Activated naive CD4-positive, alpha-beta T cell treated with anti-CD3 and anti-CD28 coated beads for 36 hours (primary cell): ENCODE results near the gene LMBR1. TPM values are rescaled to one million over a fixed set of nuclear protein-coding genes. Genes with fewer than 3 reads are reported as not detected.

Source experiments
- CTCF ChIA-PET: fragments of 350-600 bp; sonication (Branson Sonifier 250); formaldehyde crosslinking; loops from one replicate; lab custom pipeline; 2021; ENCODE audit warnings: antibody characterized with exemption; lab: Charles Lee
- DNase-seq: peaks from one replicate; pipeline ENCODE4 v3.0.0-alpha.2; 2020
- H3K27ac Mint-ChIP-seq: one replicate; pipeline ENCODE4 v1.8.0; 2021; ENCODE audit warnings: mild to moderate bottlenecking, mixed read lengths
- H3K27me3 Mint-ChIP-seq: one replicate; pipeline ENCODE4 v1.8.0; 2021; ENCODE audit warnings: low read depth, mixed read lengths
- H3K36me3 Mint-ChIP-seq: one replicate; pipeline ENCODE4 v1.8.0; 2021; ENCODE audit warnings: low read depth, mixed read lengths
- H3K4me1 Mint-ChIP-seq: one replicate; pipeline ENCODE4 v1.8.0; 2021; ENCODE audit warnings: low read depth, mixed read lengths
- H3K4me3 Mint-ChIP-seq: one replicate; pipeline ENCODE4 v1.8.0; 2021; ENCODE audit warnings: mild to moderate bottlenecking, moderate library complexity, mixed read lengths
- H3K9me3 Mint-ChIP-seq: one replicate; pipeline ENCODE4 v1.8.0; 2021; ENCODE audit warnings: mixed read lengths
- intact Hi-C: fragments of 100-400 bp; cut with micrococcal nuclease; formaldehyde crosslinking; loops from one replicate; pipeline ENCODE4 v1.15.1; 2023
- total RNA-seq, 2 experiments: library from RNA; stranded (reverse); gene quantifications; one replicate each; pipeline ENCODE4 v1.2.3, GENCODE V29; 2021

Gene LMBR1
- total RNA-seq, 2 experiments from 2014 or later, result 25.2 to 33.8 TPM

DNA sequence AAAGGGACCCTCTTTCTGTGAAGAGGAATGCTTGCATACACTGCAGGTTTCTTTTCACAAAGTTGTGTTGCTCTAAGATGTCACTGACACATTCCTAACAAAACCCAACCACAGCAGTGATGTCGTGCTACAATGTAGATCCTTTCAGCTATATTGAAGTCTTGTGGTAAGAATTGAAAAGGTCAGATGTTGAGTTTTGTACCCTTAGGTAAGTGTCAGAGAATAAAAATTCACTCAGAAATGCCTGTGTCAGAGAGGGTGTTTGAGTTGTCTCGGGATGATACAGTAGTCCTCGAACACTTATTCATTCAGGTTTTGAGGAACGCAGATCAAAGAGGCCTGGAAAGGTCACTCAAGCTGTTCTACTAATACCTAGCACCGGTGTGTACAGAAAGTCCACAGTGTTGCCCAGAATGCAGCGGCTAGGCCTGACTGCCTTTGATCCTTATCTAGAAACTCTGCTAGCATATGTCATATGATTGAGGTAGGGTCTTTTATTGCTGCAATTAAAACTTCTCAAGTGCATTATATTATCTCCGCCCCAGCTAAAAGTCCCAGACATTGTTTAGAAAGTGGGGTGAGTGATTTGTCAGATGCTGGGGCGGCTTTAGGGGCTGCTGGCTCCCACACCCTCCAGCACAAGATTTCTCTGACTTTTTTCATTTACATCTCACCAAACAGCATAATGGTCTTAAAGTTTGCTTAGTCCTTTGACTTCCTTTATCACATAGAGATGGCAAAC lies 226.4 kb downstream of the LMBR1 start:
- intact Hi-C loops, result no loop called here
- H3K4me3 Mint-ChIP-seq, result no peak overlapping the region
- CTCF ChIA-PET, result no interaction called here
- no peaks in the 10 kb centered on the region for H3K9me3 Mint-ChIP-seq
- no peak overlapping the region for H3K27ac Mint-ChIP-seq
- H3K27me3 Mint-ChIP-seq, result no peaks in the 10 kb centered on the region
- DNase-seq, result no peak
- H3K36me3 Mint-ChIP-seq, result no peaks in the 10 kb centered on the region
- H3K4me1 Mint-ChIP-seq, result no peaks in the 10 kb centered on the region

DNA sequence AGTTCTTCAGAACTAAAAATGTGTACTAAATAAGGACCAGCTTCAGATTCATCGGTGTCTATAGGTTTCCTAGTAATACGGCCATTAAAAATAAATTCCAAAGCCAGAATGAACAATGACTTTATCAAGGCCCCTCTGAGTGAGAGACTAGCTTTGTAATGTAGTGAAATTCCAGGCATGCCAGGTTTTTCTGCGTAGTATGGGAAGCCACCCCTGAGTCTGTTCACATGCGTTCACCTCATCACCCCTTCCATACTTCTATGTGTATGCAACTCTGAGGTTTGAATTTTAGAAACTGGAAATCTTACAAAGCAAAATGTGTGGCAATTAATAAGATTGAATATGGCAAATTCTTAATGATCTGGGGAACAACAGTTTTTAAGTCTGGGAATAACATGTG lies 227.9 kb downstream of the LMBR1 start:
- Mint-ChIP-seq H3K4me3 (no peak overlapping the region), H3K9me3 (no peaks in the 10 kb centered on the region), H3K27me3 (no peaks in the 10 kb centered on the region), H3K4me1 (no peaks in the 10 kb centered on the region), H3K27ac (no peak overlapping the region), H3K36me3 (no peaks in the 10 kb centered on the region)
- CTCF ChIA-PET, result no interaction called here
- intact Hi-C loops, result no loop called here
- DNase-seq, result no peak

DNA sequence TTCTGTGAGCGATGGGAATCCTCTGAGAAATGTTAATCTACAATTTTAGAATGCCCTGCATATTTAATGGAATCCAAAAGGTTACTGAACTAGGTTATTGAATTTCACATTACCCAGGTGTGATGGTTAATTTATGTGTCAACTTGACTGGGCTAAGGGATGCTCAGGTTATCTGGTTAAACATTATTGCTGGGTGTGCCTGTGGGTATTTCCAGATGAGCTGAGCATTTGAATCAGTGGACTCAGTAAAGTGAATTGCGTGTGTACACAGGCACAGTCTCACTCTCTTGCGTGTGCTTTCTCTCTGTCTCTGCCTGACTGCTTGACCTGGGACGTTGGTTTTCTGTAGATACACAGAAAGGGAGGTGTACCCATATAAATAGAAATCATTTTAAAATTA lies 230.7 kb downstream of the LMBR1 start:
- Mint-ChIP-seq H3K36me3 (no peaks in the 10 kb centered on the region), H3K4me1 (no peaks in the 10 kb centered on the region), H3K27me3 (peaks cover 2% of the 10 kb centered on the region), H3K27ac (no peak overlapping the region), H3K4me3 (no peak overlapping the region), H3K9me3 (no peaks in the 10 kb centered on the region)
- CTCF ChIA-PET, result no interaction called here
- no peak for DNase-seq
- intact Hi-C loops, result no loop called here

DNA sequence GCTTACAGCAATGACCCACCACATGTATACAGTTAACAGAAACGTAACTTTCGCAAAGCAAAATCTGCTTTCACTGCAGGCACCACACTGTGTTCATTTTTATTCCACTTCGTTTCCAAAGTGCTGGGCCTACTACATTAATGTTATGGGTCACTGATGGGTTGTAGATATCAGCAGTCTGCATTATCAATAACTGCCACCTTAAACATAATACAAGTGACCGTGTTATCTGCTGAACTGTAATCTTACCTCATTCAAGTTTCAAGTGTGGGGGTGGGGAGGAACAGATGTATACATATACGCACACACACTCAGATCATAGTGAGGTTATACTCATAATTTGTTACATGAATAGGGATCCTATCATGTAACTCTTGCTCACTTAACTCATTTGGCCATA lies 231.3 kb downstream of the LMBR1 start:
- intact Hi-C loops, result no loop called here
- Mint-ChIP-seq H3K4me3 (no peak overlapping the region), H3K36me3 (no peaks in the 10 kb centered on the region), H3K27ac (no peak overlapping the region), H3K9me3 (no peaks in the 10 kb centered on the region), H3K27me3 (peaks cover 2% of the 10 kb centered on the region), H3K4me1 (no peaks in the 10 kb centered on the region)
- no peak for DNase-seq
- CTCF ChIA-PET, result no interaction called here

DNA sequence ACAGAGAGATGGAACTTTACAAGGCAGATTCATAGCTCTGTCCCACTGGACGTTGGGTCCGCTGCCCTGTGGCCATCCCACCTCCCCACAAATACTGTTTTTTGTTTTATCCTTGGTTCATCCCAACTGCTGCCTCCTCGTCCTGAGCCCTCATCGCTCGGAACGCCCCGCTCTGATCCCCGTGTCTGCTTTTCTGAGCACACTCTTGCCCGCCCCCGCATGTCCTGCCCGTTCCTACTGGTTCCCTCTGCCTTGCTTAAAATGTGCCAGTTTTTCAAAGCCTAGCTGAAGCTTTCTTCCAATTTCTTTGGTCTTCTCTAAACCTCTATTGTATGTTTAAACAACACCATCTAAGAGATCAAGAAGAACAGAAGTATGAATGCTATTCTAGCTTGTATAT lies 233.0 kb downstream of the LMBR1 start:
- H3K27ac Mint-ChIP-seq, result no peak overlapping the region
- no peak overlapping the region for H3K4me3 Mint-ChIP-seq
- no peaks in the 10 kb centered on the region for H3K4me1 Mint-ChIP-seq
- CTCF ChIA-PET, result interaction anchor here (1.4 kb wide), 1 partner anchor 119 kb away, joined by 3 read pairs; no protein-coding TSS in a partner anchor
- H3K27me3 Mint-ChIP-seq, result peaks cover 2% of the 10 kb centered on the region
- no peak for DNase-seq
- no peaks in the 10 kb centered on the region for H3K36me3 Mint-ChIP-seq
- H3K9me3 Mint-ChIP-seq, result no peaks in the 10 kb centered on the region
- intact Hi-C loops, result no loop called here

DNA sequence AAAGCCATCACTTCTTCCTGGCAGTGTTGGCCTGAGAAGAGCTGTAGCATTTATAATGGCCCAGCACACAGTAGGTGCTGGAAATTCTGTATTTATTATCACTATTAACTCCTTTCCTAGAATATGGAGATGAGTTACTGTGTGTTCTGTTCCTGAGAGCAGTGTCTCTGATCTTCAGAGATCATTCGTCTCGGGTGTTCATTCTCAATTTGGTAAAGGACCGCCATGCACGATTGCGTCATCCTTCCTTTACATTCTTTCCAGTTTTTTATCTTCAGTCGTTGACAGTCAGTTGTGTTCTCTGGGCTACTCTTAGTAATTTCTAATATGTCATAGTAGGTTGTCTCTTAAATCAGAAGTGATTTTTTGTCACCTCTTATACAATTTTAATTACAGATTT lies 233.8 kb downstream of the LMBR1 start:
- H3K27me3 Mint-ChIP-seq, result peaks cover 2% of the 10 kb centered on the region
- CTCF ChIA-PET, result no interaction called here
- DNase-seq, result no peak
- no peaks in the 10 kb centered on the region for H3K4me1 Mint-ChIP-seq
- no peaks in the 10 kb centered on the region for H3K36me3 Mint-ChIP-seq
- H3K27ac Mint-ChIP-seq, result no peak overlapping the region
- H3K4me3 Mint-ChIP-seq, result no peak overlapping the region
- intact Hi-C loops, result no loop called here
- H3K9me3 Mint-ChIP-seq, result no peaks in the 10 kb centered on the region

DNA sequence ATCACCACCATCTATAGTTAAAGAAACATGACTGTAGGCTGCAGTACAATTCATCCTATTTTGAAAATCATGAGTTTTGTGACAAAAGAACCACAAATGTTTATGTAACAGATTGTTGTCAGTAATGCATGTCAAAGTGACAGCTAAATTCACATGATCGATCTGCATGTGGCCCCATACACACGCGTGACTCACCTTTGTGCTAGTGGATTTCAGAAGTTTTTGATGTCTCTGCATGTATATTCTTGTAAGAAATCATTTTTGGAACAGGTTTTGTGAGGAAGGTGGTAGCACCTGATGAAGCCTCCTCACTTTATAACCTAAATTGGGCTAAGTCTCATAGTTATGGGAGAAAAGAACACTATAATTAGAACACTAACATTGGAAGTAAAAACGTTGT lies 235.3 kb downstream of the LMBR1 start:
- DNase-seq, result no peak
- Mint-ChIP-seq H3K36me3 (no peaks in the 10 kb centered on the region), H3K4me1 (no peaks in the 10 kb centered on the region), H3K27ac (no peak overlapping the region), H3K9me3 (no peaks in the 10 kb centered on the region), H3K4me3 (no peak overlapping the region), H3K27me3 (peaks cover 6% of the 10 kb centered on the region)
- CTCF ChIA-PET, result no interaction called here
- intact Hi-C loops, result no loop called here

DNA sequence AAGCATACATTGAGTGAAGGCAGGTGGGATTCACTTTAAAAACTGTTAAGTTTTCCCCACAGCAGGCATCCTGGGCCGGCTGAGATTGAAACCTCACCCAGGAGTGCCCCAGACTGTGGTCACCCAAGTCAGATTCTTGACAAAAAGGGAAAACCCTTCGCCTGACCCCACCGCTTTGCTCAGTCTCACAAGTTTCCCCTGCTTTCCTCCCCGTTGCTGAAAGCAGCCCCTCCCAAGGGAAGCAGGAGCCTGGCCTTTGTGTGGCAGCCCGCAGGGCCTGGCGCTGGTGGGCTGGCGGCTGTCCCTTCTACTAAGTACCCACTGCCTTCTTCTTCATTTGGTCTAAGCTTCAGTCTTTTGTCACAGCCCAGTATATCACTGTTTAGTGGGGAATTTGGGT lies 236.4 kb downstream of the LMBR1 start:
- no peak for DNase-seq
- H3K4me1 Mint-ChIP-seq, result no peaks in the 10 kb centered on the region
- CTCF ChIA-PET, result no interaction called here
- H3K4me3 Mint-ChIP-seq, result no peak overlapping the region
- no peak overlapping the region for H3K27ac Mint-ChIP-seq
- intact Hi-C loops, result no loop called here
- H3K27me3 Mint-ChIP-seq, result peaks cover 12% of the 10 kb centered on the region
- no peaks in the 10 kb centered on the region for H3K9me3 Mint-ChIP-seq
- H3K36me3 Mint-ChIP-seq, result no peaks in the 10 kb centered on the region

DNA sequence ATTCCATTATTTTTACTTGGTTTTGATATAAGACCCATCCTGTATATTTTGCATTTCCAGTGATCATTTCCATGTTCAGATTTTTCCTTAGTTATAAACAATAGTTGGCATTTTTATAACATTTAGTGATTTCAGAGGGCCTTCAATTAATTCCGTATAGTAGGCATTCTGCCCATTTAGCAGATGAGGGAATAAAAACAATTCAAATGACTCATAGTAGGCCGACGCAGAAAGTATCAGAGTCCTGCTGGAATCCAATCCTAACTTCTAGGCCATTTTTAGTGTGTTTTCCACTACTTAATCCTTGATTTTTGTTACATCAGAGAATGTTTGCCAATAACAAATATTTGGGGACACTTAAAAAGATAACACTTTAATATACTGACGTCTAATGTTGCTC lies 237.0 kb downstream of the LMBR1 start:
- no peaks in the 10 kb centered on the region for H3K36me3 Mint-ChIP-seq
- H3K4me3 Mint-ChIP-seq, result no peak overlapping the region
- no peak for DNase-seq
- intact Hi-C loops, result no loop called here
- H3K27me3 Mint-ChIP-seq, result peaks cover 15% of the 10 kb centered on the region
- no peaks in the 10 kb centered on the region for H3K4me1 Mint-ChIP-seq
- H3K9me3 Mint-ChIP-seq, result no peaks in the 10 kb centered on the region
- CTCF ChIA-PET, result no interaction called here
- no peak overlapping the region for H3K27ac Mint-ChIP-seq

DNA sequence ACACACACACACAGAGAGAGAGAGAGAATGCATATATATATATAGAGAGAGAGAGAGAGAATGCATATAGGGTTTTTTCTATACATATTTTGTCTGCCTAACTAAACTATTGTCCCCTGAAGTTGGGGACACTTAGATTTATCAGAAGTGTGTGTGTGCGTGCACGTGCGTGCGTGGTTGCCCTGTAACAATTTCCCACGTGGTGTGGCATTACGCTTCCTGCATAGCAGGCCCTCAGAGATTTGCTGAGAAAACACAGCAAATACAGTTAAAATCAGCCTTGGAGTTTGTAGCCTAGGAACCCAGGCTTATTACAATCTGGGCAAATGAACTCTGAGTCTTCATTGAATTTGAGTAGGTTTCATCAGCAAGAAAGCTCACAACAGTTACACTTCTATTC lies 237.7 kb downstream of the LMBR1 start:
- CTCF ChIA-PET, result no interaction called here
- no peak for DNase-seq
- H3K27ac Mint-ChIP-seq, result no peak overlapping the region
- H3K4me1 Mint-ChIP-seq, result no peaks in the 10 kb centered on the region
- H3K36me3 Mint-ChIP-seq, result no peaks in the 10 kb centered on the region
- no peak overlapping the region for H3K4me3 Mint-ChIP-seq
- H3K27me3 Mint-ChIP-seq, result peaks cover 21% of the 10 kb centered on the region
- intact Hi-C loops, result no loop called here
- H3K9me3 Mint-ChIP-seq, result no peaks in the 10 kb centered on the region

DNA sequence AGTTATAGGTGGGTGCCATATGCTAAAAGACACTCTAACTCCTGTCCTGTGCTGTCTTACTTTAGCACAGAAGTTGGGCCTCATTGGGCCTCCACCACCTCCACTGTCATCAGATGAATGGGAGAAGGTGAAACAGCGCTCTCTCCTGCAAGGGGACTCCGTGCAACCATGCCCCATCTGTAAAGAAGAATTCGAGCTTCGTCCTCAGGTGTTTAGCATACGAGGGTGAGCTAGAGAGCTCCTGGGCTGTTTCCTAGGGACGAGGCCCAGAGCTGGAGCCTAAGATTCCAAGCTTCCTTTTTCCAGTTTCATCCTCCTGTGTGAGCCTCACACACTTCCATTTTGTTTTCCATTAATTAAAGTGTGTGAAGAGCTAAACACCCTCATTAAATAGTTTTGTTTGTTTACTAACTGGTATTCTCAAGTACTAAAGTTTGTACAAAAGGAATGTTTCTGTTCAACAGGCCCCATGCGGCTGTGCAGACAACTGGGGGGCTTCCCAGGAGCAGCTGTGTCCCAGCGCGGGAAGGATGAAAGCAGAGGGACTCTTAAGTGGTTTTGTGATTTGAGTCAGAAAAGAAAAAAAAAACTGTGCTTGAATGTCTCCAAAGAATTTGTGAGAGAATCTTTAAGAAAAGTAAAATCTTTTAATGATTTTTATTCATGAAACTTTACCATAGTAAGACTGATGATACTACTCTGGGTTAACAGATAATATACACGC lies 238.3 kb downstream of the LMBR1 start:
- CTCF ChIA-PET, result interaction anchor here (0.7 kb wide), 1 partner anchor 420 kb away, joined by 3 read pairs; no protein-coding TSS in a partner anchor
- Mint-ChIP-seq H3K27me3 (peaks cover 26% of the 10 kb centered on the region), H3K27ac (no peak overlapping the region), H3K4me3 (no peak overlapping the region), H3K36me3 (no peaks in the 10 kb centered on the region), H3K4me1 (no peaks in the 10 kb centered on the region), H3K9me3 (no peaks in the 10 kb centered on the region)
- DNase-seq, result no peak
- intact Hi-C loops, result no loop called here

DNA sequence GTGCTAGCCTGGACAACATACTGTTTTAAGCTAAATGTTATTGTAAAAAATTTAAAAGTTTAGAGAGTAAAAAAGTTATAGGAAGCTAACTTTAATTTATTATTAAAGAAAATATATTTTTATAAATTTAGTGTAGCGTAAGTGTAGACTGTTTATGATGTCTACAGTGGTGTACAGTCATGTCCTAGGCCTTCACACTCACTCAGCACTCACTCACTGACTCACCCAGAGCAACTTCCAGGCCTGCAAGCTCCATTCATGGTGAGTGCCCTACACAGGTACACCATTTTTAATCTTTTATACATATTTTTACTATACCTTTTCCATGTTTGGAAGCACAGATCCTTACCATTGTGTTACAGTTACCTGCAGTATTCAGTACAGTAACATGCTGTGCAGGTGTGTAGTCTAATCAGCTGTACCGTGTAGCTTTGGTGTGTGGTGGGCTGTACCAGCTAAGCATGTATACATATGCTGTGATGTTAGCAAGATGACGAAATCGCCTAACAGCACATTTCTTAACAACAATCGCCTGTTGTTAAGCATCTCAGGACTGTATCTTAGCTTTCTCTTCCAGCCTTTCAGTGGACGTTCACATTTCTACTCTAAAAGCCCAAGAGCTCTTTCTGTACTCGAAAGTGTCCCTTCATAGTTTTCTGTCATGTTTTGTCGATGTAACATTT lies 240.0 kb downstream of the LMBR1 start:
- no peak for DNase-seq
- H3K9me3 Mint-ChIP-seq, result no peaks in the 10 kb centered on the region
- H3K36me3 Mint-ChIP-seq, result no peaks in the 10 kb centered on the region
- H3K4me1 Mint-ChIP-seq, result no peaks in the 10 kb centered on the region
- no peak overlapping the region for H3K27ac Mint-ChIP-seq
- H3K4me3 Mint-ChIP-seq, result no peak overlapping the region
- intact Hi-C loops, result no loop called here
- peaks cover 38% of the 10 kb centered on the region for H3K27me3 Mint-ChIP-seq
- CTCF ChIA-PET, result interaction anchor here (1.1 kb wide), 1 partner anchor 19 kb away, joined by 4 read pairs; no protein-coding TSS in a partner anchor
